ENCODE data around the gene TSHZ2.
A peak's percentile ranks its signal among the peaks of the same experiment; 100 is the strongest.

Gene TSHZ2

DNA sequence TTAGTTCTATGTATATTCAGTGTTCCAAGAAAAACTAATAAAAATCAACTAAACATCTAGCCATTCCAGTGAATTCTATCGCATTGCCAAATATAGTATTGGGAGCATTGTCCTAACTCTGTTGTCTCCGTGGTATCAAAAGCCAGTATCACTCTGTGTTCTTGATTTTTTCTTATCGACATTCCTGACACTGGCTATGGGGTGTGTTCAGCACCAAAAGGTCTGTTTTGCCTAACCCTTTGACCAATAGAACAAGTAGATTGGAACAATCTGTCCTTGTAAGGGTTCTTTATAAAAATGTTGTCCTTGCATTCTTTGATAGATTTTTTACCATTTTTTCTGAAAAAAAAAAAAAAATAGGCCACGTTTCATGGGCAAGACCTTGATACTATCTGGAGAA is 161.5 kb downstream of the TSHZ2 start:
- no peak for DNase-seq (ENCODE audit: low spot score)

DNA sequence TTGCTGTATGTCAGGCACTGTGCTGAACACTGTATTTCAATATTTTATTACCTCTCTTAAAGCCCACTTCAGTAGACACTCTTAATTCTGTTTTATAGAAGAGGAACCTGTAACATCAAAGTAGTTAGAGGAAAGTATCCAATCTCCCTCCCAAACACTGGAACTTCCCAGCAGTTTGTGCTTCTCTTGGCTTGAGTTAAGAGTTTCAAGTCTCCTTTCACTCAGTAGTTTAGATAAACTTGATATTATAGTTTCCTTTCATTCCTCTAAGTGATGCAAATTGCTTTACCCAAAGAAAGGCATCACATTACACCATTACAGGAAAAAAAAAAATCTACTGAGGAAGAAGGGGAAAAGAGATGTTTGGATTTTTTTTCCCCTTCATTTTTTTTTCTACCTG is 164.3 kb downstream of the TSHZ2 start:
- no peak for DNase-seq (ENCODE audit: low spot score)

DNA sequence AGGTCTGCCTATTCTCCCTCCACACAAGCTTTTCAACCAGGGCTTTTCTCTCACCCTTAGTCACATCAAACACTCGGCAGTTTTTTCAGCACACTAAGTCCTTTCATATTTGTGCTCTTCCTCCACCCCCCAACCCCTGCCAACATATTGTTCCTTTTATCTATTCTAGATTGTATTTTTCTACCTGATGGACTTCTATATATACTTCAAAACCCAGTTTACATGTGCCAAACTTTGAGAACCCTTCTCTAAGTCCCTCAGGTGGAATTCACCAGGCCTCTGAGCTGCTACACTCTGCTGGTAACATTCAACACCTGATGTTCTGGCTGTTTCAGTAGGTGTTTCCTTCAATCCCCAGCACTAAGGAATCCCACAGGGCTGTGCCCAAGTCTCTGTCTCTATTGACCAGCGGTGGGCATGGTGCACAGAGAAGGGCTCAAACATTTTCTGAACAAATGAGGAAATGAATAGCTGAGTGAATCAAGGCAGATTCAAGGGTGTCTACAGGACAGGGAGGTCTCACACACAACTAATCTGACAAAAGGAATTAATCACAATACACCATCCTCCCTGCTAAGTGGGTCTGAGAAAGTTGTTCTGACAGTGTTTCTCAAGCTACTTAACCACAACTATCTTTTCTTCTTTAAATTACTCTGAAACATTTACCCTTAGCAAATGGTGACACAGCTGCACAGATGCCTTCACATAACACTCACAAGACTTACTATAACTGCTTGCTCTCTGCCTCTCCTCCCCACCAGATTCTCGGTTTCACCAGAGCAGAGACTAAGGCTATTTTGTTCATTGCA is 166.5 kb downstream of the TSHZ2 start:
- no peak for DNase-seq (ENCODE audit: low spot score)

DNA sequence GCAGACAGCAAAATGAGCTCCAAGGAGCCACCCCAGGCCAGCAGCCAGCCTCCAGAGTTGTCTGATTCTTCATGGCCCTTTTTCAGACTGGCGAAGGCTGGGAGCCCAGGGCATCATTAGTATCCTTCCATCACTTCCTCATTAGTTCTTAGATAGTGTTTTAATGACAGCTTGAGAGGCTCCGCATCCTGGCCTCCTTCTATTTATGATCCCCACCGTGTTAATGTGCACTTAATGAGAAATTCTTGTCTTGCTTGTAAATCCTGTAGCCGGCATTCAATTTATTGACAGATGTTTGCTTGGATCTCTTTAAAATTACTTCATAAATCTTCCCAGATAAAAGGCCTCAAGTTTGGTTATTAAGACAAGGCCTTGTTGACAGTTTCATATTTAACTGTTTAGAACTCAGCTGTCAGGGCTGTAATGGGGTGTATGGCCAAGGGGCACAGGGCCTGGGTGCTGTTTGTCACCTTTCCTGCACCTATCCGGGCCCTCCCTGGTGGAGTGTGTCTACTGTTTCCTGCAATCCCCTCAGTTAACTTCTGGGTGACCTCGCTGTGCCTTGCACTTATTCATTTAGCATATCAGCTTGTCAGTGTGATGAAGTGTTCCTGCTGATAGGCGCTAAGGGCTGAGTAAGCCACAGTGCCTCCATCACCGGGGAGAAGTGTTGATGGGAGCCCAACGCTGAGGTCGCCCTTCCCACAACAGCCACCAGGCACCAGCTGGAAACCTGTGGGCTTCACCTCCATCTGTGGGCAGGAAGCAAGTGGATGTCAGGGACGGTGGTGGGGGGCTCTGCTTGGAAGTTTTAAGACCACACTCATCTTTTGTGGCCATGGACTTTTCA is 169.3 kb downstream of the TSHZ2 start:
- DNase-seq (ENCODE audit: low spot score), result no peak

GRCh38 chr20:53142225-53143127 is 170.3 kb downstream of the TSHZ2 start:
- DNase-seq (ENCODE audit: low spot score), result no peak

DNA sequence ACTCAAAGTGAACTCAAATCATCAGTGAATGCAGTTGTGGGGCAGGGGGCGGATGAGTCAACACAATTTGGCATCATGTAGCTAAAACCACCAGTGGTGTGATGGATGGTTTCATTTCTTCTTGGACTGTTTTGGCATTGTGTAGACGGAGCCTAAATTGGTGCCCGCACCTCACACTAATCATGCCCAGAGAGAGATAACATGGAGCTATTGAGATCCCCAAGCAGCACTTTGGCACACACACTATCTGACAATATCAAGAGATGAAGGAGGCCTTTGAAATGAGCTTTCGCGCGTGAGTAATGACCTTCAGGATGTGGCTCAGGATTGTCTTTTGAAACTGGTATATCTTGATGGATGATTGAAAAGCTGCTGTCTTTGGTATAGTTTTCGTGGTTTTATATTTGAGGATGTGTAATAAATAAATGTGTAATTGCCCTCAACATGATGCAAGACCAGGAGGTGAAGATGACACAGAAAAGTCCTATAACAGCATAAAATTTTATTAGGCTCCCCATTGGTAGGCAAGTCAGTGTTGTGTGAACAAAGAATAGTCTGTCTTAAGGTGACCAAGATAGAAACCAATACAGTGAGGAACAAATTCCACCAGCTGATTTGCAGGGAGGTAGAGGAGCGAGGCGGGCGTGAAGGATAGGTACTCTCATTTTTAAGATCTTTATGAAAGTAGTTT is 174.2 kb downstream of the TSHZ2 start:
- no peak for DNase-seq (ENCODE audit: low spot score)

DNA sequence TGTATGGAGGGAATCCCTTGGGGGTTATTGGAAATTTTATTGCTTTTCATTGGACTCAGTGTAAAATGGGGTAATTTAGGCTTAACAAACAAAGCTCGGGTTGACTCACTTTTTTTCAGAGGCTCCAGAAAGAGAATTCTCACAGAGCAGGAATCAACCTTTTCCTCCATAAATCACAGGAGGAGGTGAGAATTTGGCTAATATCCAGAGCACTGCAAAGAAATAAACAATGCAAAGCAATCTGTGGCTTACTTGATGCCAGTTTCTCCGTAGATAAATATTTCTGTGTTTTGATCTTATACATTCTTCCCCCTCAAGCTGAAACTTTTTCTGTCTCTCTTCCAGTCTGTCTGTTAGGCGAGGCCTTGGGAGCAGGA is 176.6 kb downstream of the TSHZ2 start:
- no peak for DNase-seq (ENCODE audit: low spot score)

DNA sequence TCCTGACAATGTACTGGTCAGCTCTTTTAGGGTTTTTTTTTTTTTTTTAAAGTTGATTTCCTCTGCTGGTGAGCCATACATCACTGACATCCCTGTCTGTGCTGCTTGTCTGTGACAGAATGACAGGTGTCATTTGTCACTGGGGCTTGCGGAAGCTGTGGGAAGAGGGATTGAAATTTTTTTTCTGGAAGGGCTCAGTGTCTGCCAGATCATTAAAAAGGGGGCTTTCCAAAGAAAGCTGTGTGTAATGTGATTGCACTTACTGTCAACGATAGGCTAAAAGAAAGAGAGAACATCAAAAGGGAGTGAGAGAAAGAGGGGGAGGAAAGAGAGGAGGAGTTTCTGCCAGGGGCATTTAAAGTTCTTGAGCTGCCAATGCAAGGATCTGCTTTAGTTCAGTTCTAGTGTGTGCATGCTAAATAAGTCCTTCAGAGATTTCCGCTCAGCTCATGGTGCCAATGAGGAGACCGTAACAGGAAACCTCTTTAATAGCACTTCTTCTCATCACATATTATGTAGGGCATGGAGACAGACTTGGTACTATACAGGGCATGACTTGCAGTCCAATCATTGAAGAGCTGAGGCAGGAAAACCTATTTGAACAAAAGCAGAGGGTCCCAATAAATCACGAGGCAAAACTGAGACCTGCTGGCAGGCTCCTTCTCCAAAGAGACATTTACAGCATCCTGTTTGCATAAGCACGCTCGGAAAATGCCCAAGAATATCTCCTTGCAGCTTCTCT is 177.2 kb downstream of the TSHZ2 start:
- DNase-seq (ENCODE audit: low spot score), result no peak

GRCh38 chr20:53149890-53150205 is 177.7 kb downstream of the TSHZ2 start:
- no peak for DNase-seq (ENCODE audit: low spot score)

GRCh38 chr20:53150532-53150931 is 178.4 kb downstream of the TSHZ2 start:
- DNase-seq (ENCODE audit: low spot score), result no peak

DNA sequence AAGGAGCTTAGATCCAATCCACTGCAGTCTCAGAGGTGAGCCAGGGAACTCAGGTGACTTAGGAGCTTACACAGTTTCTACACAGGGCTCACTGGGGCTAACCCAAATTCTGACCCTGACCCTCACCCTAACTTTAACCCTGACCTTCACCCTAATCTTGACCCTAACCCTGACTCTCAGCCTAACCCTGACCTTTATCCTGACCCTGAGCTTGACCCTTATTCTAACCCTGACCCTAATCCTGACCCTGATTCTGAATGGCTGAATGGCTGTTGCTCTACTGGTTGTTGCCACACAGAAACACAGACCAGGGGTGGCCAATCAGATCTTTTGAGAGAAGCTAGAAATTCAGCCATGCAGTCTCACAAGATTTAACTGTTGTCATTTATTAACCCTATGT is 180.1 kb downstream of the TSHZ2 start:
- DNase-seq (ENCODE audit: low spot score), result no peak

- DNase-seq (ENCODE audit: low spot score), result no peak
Observed at GRCh38 chr20:53154540-53154939, 182.4 kb downstream of the TSHZ2 start.

DNA sequence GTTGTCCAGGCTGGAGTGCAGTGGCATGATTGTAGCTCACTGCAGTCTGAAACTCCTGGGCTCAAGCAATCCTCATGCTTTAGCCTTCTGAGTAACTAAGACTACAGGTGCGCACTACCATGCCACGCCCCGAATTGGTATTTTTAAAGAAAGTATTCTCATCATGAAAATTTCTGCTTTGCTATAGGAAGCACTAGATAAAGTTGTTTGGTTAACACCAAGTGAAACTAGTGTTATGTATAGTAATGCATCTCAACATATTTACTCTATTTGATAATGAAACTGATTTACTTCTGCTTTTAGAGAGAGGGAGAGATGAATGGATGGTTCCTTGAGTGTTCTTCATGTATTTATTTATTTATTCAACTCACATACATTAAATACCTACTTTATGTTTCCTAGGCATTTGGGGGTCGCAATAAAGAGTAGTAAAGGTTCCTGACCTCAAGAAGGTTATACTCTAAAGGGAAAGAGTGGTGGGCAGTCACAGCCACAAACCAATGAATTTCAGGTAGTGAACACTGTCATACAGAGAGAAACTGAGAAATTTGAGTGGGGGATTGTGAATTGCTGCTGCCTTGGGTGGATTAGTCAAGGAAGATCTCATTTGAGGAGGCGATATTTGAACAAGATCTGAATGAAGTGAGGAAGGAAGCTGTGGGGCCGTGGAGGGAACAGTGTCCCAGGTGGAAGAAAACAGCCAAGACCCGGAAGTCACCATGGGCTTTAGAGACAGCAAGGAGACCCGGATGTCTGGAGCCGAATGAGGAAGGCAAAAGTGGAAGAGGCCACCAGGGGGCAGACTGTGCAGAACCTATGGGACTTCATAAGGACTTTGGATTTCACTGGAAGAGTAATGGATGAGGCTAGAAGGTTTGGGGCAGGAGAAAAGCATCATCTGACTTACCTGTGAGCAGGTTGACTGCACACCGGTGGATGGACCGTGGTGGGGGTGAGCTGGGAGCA is 185.6 kb downstream of the TSHZ2 start:
- DNase-seq (ENCODE audit: low spot score), result peak; percentile 66

GRCh38 chr20:53159160-53159559 is 187.0 kb downstream of the TSHZ2 start:
- no peak for DNase-seq (ENCODE audit: low spot score)

DNA sequence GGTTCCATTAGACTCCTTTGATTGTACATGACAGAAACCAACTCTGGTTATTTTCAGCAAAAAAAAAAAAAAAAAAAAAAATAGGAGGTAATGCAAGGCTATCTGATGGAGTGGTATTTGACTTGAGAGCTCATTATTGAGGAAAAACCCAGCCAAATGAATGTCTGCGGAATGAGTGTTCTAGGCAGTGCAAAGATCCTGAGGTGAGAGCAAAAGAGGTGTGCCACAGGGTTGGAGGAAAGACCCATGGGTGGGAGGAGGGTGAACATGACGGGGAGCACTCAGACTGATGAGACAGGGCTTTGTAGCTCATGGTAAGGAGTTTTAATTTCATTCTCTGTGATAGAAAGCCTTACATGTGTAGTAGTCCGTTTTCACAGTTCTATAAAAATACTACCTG is 188.9 kb downstream of the TSHZ2 start:
- DNase-seq (ENCODE audit: low spot score), result no peak

- DNase-seq (ENCODE audit: low spot score), result peak; percentile 10
Observed at GRCh38 chr20:53161473-53161872, 189.3 kb downstream of the TSHZ2 start.

GRCh38 chr20:53162251-53162835 is 190.2 kb downstream of the TSHZ2 start:
- peak; percentile 64 for DNase-seq (ENCODE audit: low spot score)

GRCh38 chr20:53163486-53163885 is 191.3 kb downstream of the TSHZ2 start:
- DNase-seq (ENCODE audit: low spot score), result no peak

GRCh38 chr20:53164072-53164471 is 191.9 kb downstream of the TSHZ2 start:
- no peak for DNase-seq (ENCODE audit: low spot score)

GRCh38 chr20:53165452-53165851 is 193.3 kb downstream of the TSHZ2 start:
- no peak for DNase-seq (ENCODE audit: low spot score)

Measured in germinal center (tissue), 1 donor.